ENCODE data around the gene NAA80. TPM values are rescaled to one million over a fixed set of nuclear protein-coding genes. Genes with fewer than 3 reads are reported as not detected.

Gene NAA80
- total and polyA plus RNA-seq, 2 donors from 2014 or later, result 8.7 to 10.7 TPM

- no peaks in the 10 kb centered on the region for H3K27me3 ChIP-seq (ENCODE audit: control insufficient read depth, insufficient read depth, low read length)
- H3K27ac ChIP-seq (ENCODE audit: low read depth in 2 of 2, low read length in 2 of 2), result peak overlapping the region; percentile 90 to 94
- no peaks in the 10 kb centered on the region for H3K9me3 ChIP-seq (ENCODE audit: control insufficient read depth in 2 of 3, insufficient read depth in 1 of 3, low read length in 3 of 3)
- peak overlapping the region; percentile 72 to 84 (median 78) for H3K4me3 ChIP-seq (ENCODE audit: low read length in 3 of 3)
- DNase-seq, result peak; percentile 99 to 100 (median 99)
- peak overlapping the region; percentile 57 to 94 (median 90) for H3K9ac ChIP-seq (ENCODE audit: low read length in 3 of 3)
- no peak for TF ChIP-seq CTCF (IDR thresholded peaks at IDR 0.05; ENCODE audit: borderline replicate concordance, extremely low read depth, insufficient read depth)
- H3K36me3 ChIP-seq (ENCODE audit: control insufficient read depth in 2 of 3, insufficient read depth in 3 of 3, low read length in 3 of 3), result no peaks in the 10 kb centered on the region
- intact Hi-C loops (cut with DNase I), result no loop called here
- peaks cover 2 to 27% (median 14%) of the 10 kb centered on the region in 3 donors for H3K4me1 ChIP-seq (ENCODE audit: control insufficient read depth in 2 of 3, insufficient read depth in 2 of 3, low read depth in 1 of 3, low read length in 3 of 3)
- FAIRE-seq, result peak; percentile 73
Observed at GRCh38 chr3:50337175-50337861, 38.1 kb upstream of the NAA80 start.

- no peak for FAIRE-seq
- H3K4me1 ChIP-seq (ENCODE audit: control insufficient read depth in 2 of 3, insufficient read depth in 2 of 3, low read depth in 1 of 3, low read length in 3 of 3), result peaks cover 2 to 27% (median 14%) of the 10 kb centered on the region in 3 donors
Observed at GRCh38 chr3:50336452-50337174, 37.4 kb upstream of the NAA80 start.

GRCh38 chr3:50334339-50335075 is 35.3 kb upstream of the NAA80 start:
- Histone ChIP-seq H3K4me3 (ENCODE audit: low read length in 3 of 3) (peak overlapping the region in 2 of 3 donors; percentile 0 to 1), H3K4me1 (ENCODE audit: control insufficient read depth in 2 of 3, insufficient read depth in 2 of 3, low read depth in 1 of 3, low read length in 3 of 3) (peaks cover 2 to 25% (median 14%) of the 10 kb centered on the region in 3 donors)
- no peak for FAIRE-seq

More at GRCh38 chr3:50336452-50337174, 37.4 kb upstream of the NAA80 start:
- peak overlapping the region; percentile 90 to 94 for H3K27ac ChIP-seq (ENCODE audit: low read depth in 2 of 2, low read length in 2 of 2)
- no peak for TF ChIP-seq CTCF (IDR thresholded peaks at IDR 0.05; ENCODE audit: borderline replicate concordance, extremely low read depth, insufficient read depth)
- H3K9me3 ChIP-seq (ENCODE audit: control insufficient read depth in 2 of 3, insufficient read depth in 1 of 3, low read length in 3 of 3), result no peaks in the 10 kb centered on the region
- intact Hi-C loops (cut with DNase I), result no loop called here
- DNase-seq, result peak in 1 of 5 donors; percentile 51
- H3K36me3 ChIP-seq (ENCODE audit: control insufficient read depth in 2 of 3, insufficient read depth in 3 of 3, low read length in 3 of 3), result peaks cover 0 to 6% (median 4%) of the 10 kb centered on the region in 3 donors
- peak overlapping the region; percentile 55 to 94 (median 90) for H3K9ac ChIP-seq (ENCODE audit: low read length in 3 of 3)
- H3K4me3 ChIP-seq (ENCODE audit: low read length in 3 of 3), result peak overlapping the region; percentile 72 to 84 (median 78)
- H3K27me3 ChIP-seq (ENCODE audit: control insufficient read depth, insufficient read depth, low read length), result no peaks in the 10 kb centered on the region

More at GRCh38 chr3:50334339-50335075, 35.3 kb upstream of the NAA80 start:
- intact Hi-C loops (cut with DNase I), result no loop called here
- TF ChIP-seq CTCF (IDR thresholded peaks at IDR 0.05; ENCODE audit: borderline replicate concordance, extremely low read depth, insufficient read depth), result no peak
- Histone ChIP-seq H3K9me3 (ENCODE audit: control insufficient read depth in 2 of 3, insufficient read depth in 1 of 3, low read length in 3 of 3) (no peaks in the 10 kb centered on the region), H3K36me3 (ENCODE audit: control insufficient read depth in 2 of 3, insufficient read depth in 3 of 3, low read length in 3 of 3) (peaks cover 4 to 27% (median 19%) of the 10 kb centered on the region in 3 donors), H3K9ac (ENCODE audit: low read length in 3 of 3) (peak overlapping the region in 1 of 3 donors; percentile 24), H3K27ac (ENCODE audit: low read depth in 2 of 2, low read length in 2 of 2) (peak overlapping the region; percentile 71 to 86), H3K27me3 (ENCODE audit: control insufficient read depth, insufficient read depth, low read length) (no peaks in the 10 kb centered on the region)
- no peak for DNase-seq

All from kidney (tissue), 14 donors.